HG02870 (cell line): Measurements from ENCODE around the gene ANKRD66.
A peak's percentile ranks its signal among the peaks of the same experiment; 100 is the strongest.
"Not testable (repeated sequence)": the region's sequence is repeated elsewhere in the genome, so short reads cannot be mapped to it uniquely, and the experiment has no call there.

Experiments
- ATAC-seq: cut with Tn5 transposase; IDR thresholded peaks from one replicate; pipeline ENCODE4 v1.9.1; 2021; ENCODE audit warnings: mild to moderate bottlenecking, moderate library complexity; ENCODE audit not compliant: unreplicated experiment

The ANKRD66 gene

GRCh38 chr6:46751658-46752057 lies 4.9 kb downstream of the ANKRD66 start:
- no peak for ATAC-seq

GRCh38 chr6:46755865-46756264 lies 9.1 kb downstream of the ANKRD66 start:
- no peak for ATAC-seq

GRCh38 chr6:46756469-46757213 lies 9.9 kb downstream of the ANKRD66 start:
- no peak for ATAC-seq

GRCh38 chr6:46757214-46757596 lies 10.5 kb downstream of the ANKRD66 start:
- no peak for ATAC-seq

GRCh38 chr6:46758960-46759753 lies 12.4 kb downstream of the ANKRD66 start:
- ATAC-seq: no peak

GRCh38 chr6:46760925-46761324 lies 14.2 kb downstream of the ANKRD66 start:
- ATAC-seq: no peak

- no peak for ATAC-seq
These were observed 16.7 kb downstream of the ANKRD66 start for GRCh38 chr6:46763466-46763865.

- ATAC-seq: not testable (repeated sequence)
These were observed 17.5 kb downstream of the ANKRD66 start for GRCh38 chr6:46764280-46764679.

- no peak for ATAC-seq
These were observed 18.2 kb downstream of the ANKRD66 start for GRCh38 chr6:46764961-46765360.

GRCh38 chr6:46772016-46772415 lies 25.3 kb downstream of the ANKRD66 start:
- ATAC-seq: no peak

GRCh38 chr6:46772762-46773161 lies 26.0 kb downstream of the ANKRD66 start:
- ATAC-seq: peak; percentile 72

GRCh38 chr6:46773201-46773855 lies 26.6 kb downstream of the ANKRD66 start:
- peak; percentile 34 for ATAC-seq

GRCh38 chr6:46774736-46775135 lies 28.0 kb downstream of the ANKRD66 start:
- ATAC-seq: not testable (repeated sequence)

GRCh38 chr6:46776070-46776712 lies 29.5 kb downstream of the ANKRD66 start:
- ATAC-seq: no peak

GRCh38 chr6:46777476-46778346 lies 31.0 kb downstream of the ANKRD66 start:
- ATAC-seq: no peak

GRCh38 chr6:46781478-46782378 lies 35.0 kb downstream of the ANKRD66 start:
- no peak for ATAC-seq

GRCh38 chr6:46784535-46784934 lies 37.8 kb downstream of the ANKRD66 start:
- no peak for ATAC-seq

- ATAC-seq: no peak
These were observed 41.3 kb downstream of the ANKRD66 start for GRCh38 chr6:46787871-46788540.

GRCh38 chr6:46788791-46789190 lies 42.1 kb downstream of the ANKRD66 start:
- no peak for ATAC-seq
